Measurements from ENCODE around the gene PROKR1.

Gene PROKR1

GRCh38 chr2:68700560-68700959 lies 57.2 kb downstream of the PROKR1 start:
- DNase-seq, result no peak

GRCh38 chr2:68706637-68707036 lies 63.3 kb downstream of the PROKR1 start:
- no peak for DNase-seq

Measured in suppressor macrophage (primary cell).